Gastrocnemius medialis (tissue), 4 donors: ENCODE data around the gene KCNIP4.

Source experiments
- POLR2A ChIP-seq, 2 donors: fragments of 450-650 bp; IDR thresholded peaks; one replicate each; pipeline ENCODE4 v1.6.1; 2017; ENCODE audit warnings: antibody characterized with exemption in 2 of 2, mild to moderate bottlenecking in 2 of 2, moderate library complexity in 2 of 2
- TF ChIP-seq, protein P1 (sequence below), 5 experiments: fragments of 450-650 bp in 3 of 5; fragments of 200-600 bp in 2 of 5; sonication (generic) in 2 of 5; IDR thresholded peaks in 4 of 5; conservative IDR thresholded peaks in 1 of 5; 1 replicate in 4 of 5; 2 replicates in 1 of 5; pipeline ENCODE4 v1.5.1; 2016 to 2019; ENCODE audit warnings: antibody characterized with exemption in 5 of 5, mild to moderate bottlenecking in 3 of 5, moderate library complexity in 3 of 5

DNA sequence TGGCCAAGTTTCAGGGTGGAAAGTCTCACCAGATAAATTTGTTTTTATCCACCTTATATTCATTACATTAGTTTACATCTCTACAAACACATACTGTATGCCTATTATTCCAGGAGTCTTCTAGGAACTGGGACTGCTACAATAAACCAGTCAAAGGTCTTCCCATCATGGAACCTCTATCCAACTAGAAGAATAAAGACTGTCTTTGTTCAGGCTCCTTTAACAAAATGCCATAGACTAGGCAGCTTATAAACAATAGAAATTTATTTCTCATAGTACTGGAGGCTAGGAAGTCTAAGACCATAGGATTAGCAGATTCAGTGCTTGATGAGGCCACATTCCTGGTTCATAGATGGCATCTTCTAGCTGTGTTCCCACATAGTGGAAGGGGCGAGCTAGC lies 1186.7 kb downstream of the KCNIP4 start:
- TF ChIP-seq, protein P1, sequence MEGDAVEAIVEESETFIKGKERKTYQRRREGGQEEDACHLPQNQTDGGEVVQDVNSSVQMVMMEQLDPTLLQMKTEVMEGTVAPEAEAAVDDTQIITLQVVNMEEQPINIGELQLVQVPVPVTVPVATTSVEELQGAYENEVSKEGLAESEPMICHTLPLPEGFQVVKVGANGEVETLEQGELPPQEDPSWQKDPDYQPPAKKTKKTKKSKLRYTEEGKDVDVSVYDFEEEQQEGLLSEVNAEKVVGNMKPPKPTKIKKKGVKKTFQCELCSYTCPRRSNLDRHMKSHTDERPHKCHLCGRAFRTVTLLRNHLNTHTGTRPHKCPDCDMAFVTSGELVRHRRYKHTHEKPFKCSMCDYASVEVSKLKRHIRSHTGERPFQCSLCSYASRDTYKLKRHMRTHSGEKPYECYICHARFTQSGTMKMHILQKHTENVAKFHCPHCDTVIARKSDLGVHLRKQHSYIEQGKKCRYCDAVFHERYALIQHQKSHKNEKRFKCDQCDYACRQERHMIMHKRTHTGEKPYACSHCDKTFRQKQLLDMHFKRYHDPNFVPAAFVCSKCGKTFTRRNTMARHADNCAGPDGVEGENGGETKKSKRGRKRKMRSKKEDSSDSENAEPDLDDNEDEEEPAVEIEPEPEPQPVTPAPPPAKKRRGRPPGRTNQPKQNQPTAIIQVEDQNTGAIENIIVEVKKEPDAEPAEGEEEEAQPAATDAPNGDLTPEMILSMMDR (IDR thresholded peaks at IDR 0.05 in 4 of 5, conservative IDR thresholded peaks at IDR 0.05 in 1 of 5), result no peak
- no peak for TF ChIP-seq POLR2A (IDR thresholded peaks at IDR 0.05)
